Neural progenitor cell (in vitro differentiated cells): ENCODE measurements around the gene ITGBL1.

Experiments used
- CTCF ChIP-seq: fragments of 200-600 bp; sonication (generic); IDR thresholded peaks from 2 replicates; pipeline ENCODE4 v1.5.1; 2017; ENCODE audit warnings: antibody characterized with exemption, mild to moderate bottlenecking
- EZH2 ChIP-seq: fragments of 200-600 bp; sonication (generic); IDR thresholded peaks from 2 replicates; pipeline ENCODE4 v1.6.1; 2017; ENCODE audit warnings: antibody characterized with exemption, mild to moderate bottlenecking, moderate library complexity
- EZH2phosphoT487 ChIP-seq: fragments of 200-600 bp; sonication (generic); IDR thresholded peaks from 2 replicates; pipeline ENCODE4 v1.6.1; 2017; ENCODE audit warnings: antibody characterized with exemption

DNA sequence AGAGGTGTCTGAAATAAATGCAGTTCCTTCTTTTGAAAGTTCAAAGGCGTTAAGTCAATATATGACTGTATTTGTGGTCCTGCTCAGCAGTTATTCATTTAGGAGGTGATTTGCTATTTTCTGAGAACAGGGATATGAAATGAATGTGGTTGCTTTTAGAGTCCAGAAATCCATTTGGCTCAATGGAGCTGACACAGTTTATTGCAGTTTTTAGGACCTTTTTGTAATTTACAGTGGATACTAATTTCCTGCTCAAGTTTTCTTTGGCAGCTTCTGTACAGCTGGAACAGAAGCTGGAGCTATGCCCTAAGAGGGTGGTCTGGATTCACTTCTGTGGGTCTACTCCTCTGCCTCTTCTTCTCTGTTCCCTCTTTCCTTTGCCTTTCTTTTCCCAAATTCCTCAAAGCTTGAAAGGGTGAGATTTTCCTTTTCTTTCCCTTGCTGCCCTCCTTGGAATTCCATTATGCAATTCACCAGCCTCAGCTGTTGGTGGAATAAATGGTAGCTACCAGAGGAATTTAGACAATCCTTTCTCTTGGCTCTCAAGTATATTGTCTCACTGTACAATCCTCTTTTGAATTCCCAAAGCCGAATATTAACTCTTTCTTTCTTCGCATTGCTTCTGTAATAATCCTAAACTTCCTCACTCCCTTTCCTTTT lies 39.9 kb downstream of the ITGBL1 start:
- no peak for TF ChIP-seq CTCF
- TF ChIP-seq EZH2 = no peak
- no peak for TF ChIP-seq EZH2phosphoT487
